H1 (cell line): ENCODE measurements around the gene PLPPR4.

ENCODE experiments used
- BRCA1 ChIP-seq: IDR thresholded peaks from 2 replicates; pipeline ENCODE4 v1.6.1; 2012; ENCODE audit warnings: low read depth, low read length, improper control_type of control experiment
- MAFK ChIP-seq: IDR thresholded peaks from 2 replicates; pipeline ENCODE4 v1.6.1; 2012; ENCODE audit warnings: low read depth, mild to moderate bottlenecking, improper control_type of control experiment, low read length
- POLR2A ChIP-seq, 2 experiments: IDR thresholded peaks; 1 replicate in 1 of 2; 2 replicates in 1 of 2; pipeline ENCODE4 v1.6.1; 2011; ENCODE audit warnings: low read depth in 2 of 2, low read length in 2 of 2, mild to moderate bottlenecking in 2 of 2; ENCODE audit errors: control extremely low read depth in 1 of 2
- RAD21 ChIP-seq, 2 experiments: IDR thresholded peaks in 1 of 2; conservative IDR thresholded peaks in 1 of 2; 2 replicates each; pipeline ENCODE4 v1.6.1; 2011; ENCODE audit warnings: low read depth in 2 of 2, low read length in 2 of 2, improper control_type of control experiment in 1 of 2, inconsistent platforms in 1 of 2, mild to moderate bottlenecking in 1 of 2, moderate library complexity in 1 of 2
- SP4 ChIP-seq: IDR thresholded peaks from 2 replicates; pipeline ENCODE4 v1.6.1; 2012; ENCODE audit warnings: low read length, inconsistent platforms
- TEAD4 ChIP-seq: IDR thresholded peaks from 2 replicates; pipeline ENCODE4 v1.6.1; 2012; ENCODE audit warnings: low read depth, low read length, inconsistent platforms, mixed read lengths
- TF ChIP-seq, protein P1 (sequence below), 3 experiments: IDR thresholded peaks; 1 replicate in 2 of 3; 2 replicates in 1 of 3; pipeline versions ENCODE4 v1.5.1 to v1.6.1; 2011; ENCODE audit warnings: low read length in 3 of 3, mild to moderate bottlenecking in 3 of 3, inconsistent platforms in 2 of 3, low read depth in 1 of 3, moderate library complexity in 1 of 3; ENCODE audit not compliant: insufficient read depth in 1 of 3; ENCODE audit errors: control extremely low read depth in 1 of 3
- TF ChIP-seq, protein P2 (sequence below): IDR thresholded peaks from 2 replicates; pipeline ENCODE4 v1.6.1; 2011; ENCODE audit warnings: low read depth, mild to moderate bottlenecking, low read length; ENCODE audit not compliant: insufficient read depth

DNA sequence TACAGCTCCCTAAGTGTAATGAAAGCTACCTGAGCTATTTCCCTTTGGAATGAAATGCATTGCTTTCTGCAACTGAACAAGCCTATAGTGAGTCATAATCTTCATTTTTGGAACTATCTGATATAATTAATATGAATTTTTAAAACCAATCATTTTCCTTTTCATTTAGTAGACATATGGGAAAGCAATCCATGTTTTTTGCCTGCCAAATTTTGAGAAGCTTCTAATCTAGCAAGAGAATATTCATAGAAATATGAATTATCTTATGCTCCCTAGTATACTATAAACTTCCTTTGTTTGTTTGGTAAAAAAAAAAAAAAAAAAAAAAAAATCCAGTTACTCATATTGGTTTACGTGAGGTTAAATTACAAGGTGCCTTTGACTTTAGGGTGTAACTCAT lies 68.3 kb downstream of the PLPPR4 start:
- no peak for TF ChIP-seq POLR2A (IDR thresholded peaks at IDR 0.05; ENCODE audit: control extremely low read depth in 1 of 2, low read depth in 2 of 2, low read length in 2 of 2)
- no peak for TF ChIP-seq RAD21 (IDR thresholded peaks at IDR 0.05 in 1 of 2, conservative IDR thresholded peaks at IDR 0.05 in 1 of 2; ENCODE audit: low read depth in 2 of 2, low read length in 2 of 2)
- TF ChIP-seq, protein P1, sequence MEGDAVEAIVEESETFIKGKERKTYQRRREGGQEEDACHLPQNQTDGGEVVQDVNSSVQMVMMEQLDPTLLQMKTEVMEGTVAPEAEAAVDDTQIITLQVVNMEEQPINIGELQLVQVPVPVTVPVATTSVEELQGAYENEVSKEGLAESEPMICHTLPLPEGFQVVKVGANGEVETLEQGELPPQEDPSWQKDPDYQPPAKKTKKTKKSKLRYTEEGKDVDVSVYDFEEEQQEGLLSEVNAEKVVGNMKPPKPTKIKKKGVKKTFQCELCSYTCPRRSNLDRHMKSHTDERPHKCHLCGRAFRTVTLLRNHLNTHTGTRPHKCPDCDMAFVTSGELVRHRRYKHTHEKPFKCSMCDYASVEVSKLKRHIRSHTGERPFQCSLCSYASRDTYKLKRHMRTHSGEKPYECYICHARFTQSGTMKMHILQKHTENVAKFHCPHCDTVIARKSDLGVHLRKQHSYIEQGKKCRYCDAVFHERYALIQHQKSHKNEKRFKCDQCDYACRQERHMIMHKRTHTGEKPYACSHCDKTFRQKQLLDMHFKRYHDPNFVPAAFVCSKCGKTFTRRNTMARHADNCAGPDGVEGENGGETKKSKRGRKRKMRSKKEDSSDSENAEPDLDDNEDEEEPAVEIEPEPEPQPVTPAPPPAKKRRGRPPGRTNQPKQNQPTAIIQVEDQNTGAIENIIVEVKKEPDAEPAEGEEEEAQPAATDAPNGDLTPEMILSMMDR (IDR thresholded peaks at IDR 0.05; ENCODE audit: control extremely low read depth in 1 of 3, insufficient read depth in 1 of 3, low read depth in 1 of 3, low read length in 3 of 3): no peak
- TF ChIP-seq SP4: no peak
- no peak for TF ChIP-seq TEAD4
- TF ChIP-seq, protein P2, sequence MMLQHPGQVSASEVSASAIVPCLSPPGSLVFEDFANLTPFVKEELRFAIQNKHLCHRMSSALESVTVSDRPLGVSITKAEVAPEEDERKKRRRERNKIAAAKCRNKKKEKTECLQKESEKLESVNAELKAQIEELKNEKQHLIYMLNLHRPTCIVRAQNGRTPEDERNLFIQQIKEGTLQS: no peak
- TF ChIP-seq BRCA1: no peak
- TF ChIP-seq MAFK: no peak
